GM18873 (cell line): ENCODE results near the gene CNTFR.

Experiments
- ATAC-seq: cut with Tn5 transposase; IDR thresholded peaks from one replicate; pipeline ENCODE4 v1.9.1; 2021; ENCODE audit warnings: mild to moderate bottlenecking, moderate library complexity, moderate number of reproducible peaks; ENCODE audit not compliant: unreplicated experiment, low FRiP score

Gene CNTFR

DNA sequence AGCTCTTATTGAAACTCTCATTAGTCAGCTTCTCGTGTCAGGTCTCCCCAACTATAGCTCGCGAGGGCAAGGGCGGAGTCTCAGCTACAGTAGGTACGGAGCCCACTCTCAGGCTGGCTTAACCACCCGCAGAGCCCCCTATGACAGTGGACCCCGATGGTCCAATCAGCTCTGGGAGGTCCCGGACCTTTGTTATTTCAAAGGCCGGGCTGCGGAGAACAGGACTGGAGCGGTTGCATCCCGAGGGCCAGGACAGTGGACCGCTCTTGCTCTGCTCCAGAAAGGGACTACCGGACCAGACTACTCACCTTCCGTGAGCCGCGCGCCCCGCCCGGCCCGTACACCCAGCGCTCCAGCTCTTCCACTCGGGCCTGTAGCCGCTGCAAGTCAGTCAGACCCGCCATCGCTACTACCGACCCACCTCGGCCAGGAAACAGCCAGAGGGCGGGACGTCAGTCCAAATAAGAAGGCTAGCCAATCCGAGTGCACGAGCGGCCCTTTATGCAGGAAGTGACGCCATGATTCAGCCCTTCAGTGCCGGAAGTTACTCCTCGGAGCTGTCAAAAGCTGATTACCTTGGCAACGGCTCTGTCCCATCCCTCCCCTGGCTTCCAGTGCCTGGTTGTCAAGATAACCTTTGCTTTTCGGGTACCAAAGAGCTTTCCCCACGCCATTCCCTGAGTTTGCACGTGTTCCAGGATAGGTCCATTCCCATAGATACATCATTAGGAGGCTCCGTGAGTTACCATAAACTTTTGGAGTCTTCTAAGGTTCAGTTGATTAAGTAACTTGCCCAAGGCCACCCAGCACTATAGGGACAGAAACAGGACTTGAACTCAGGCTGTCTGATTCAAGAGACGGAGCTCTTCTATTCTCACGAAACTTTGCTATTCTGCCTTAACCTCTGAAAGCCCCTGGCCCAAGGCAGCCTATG, 30.8 kb upstream of the CNTFR start, which contains the start of gene DCTN3:
TSS of gene DCTN3 (minus strand) at position 435 of the 934 bp plus-strand sequence. CDS start at position 404, 31 bp downstream.
- peak; percentile 97 for ATAC-seq

DNA sequence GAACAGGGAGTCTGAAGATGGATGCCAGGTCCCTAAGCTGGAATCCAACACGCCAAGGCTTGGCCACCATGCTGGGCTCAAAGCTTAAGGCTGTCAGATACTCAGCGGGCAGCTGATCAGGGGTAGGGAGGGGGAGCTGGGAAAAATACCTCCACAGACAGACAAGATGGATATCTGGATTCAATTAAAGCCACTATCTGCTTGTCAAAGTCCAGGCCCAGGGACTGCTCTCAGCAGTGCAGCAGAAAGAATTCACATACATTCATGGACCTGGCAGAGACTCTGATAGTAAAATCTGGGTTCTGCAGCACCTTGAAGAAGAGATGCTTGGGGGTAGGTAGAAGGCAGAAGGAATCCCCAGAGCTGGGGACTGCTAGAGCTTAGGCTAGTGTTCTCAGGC, 25.6 kb upstream of the CNTFR start:
- ATAC-seq: no peak

DNA sequence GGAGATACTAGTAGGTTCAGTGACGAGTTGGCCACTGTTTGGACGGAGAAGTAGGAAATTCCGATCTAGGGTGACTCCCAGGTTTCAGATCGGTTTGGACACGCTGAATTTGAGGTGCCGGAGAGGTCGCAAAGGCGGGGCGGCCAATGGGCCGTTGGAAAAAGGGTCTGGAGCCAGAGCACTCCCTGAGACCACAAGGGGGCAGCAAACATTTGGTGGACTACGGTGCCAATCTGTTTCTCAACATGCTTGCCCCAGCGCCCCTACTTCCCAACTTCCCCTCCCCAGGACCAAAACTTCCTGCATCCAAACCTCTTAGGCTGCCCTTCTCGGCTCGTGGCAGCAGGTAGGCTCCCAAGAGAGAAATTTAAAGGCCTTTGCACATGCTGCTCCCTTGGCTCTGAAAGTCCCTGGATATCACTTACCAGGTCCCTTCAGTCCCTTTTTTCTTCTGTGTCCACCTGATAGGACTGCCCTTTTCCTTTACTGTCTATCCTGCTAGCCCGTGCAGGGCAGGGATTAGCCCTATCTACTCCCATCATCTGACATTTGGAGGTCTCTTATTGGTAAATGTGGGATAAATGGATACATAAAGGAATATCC, 23.4 kb upstream of the CNTFR start:
- no peak for ATAC-seq

DNA sequence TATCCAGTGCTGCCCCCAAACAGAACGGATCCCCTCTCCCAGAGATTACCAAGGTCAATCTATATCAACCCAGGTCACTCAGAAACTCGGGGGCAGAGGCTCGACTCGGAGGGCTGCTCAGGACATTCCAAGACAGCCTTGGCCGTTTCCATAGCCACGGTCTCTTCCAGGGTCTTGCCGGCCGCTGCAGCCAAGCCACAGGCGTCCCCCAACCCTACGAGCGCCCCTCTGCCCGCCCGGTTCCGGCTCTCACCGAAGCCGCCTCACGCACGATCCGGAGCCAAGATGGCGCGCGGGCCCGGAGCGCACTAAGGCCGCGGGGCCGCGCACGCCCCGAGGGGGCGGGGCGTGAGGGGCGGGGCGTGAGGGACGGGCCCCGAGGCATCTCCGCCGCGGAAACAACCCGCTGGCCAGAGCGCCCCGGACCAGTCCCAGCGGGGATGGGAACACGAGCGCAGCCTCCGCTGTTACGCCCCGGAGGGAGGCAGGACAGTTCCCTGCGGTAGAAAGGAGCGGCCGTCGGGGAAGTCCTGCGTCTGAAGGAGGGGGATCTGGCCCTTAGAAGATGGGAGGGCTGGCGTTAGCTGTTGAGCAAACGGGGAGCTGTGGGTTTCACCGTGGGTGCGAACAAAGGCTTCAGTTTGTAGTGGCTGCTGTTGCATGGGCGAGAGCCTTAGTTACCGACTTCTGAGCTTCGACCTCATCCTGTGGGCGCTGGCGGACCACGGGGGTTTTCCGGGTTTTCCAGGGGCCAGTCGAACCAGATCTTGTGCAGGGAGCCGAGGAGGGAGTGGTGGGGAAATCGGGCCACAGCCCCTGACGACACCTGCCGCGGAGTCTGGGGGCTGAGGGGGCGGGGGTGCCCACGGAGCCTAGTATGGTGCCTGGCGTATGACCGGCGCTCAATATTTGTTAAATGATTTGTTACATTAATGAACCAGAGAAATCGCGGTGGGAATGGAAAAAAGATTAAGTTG, 22.6 kb upstream of the CNTFR start, which contains the start of gene RPP25L:
TSS of gene RPP25L (minus strand) at position 287 of the 977 bp plus-strand sequence. CDS start 801 bp downstream, outside the sequence.
- peak; percentile 49 for ATAC-seq

DNA sequence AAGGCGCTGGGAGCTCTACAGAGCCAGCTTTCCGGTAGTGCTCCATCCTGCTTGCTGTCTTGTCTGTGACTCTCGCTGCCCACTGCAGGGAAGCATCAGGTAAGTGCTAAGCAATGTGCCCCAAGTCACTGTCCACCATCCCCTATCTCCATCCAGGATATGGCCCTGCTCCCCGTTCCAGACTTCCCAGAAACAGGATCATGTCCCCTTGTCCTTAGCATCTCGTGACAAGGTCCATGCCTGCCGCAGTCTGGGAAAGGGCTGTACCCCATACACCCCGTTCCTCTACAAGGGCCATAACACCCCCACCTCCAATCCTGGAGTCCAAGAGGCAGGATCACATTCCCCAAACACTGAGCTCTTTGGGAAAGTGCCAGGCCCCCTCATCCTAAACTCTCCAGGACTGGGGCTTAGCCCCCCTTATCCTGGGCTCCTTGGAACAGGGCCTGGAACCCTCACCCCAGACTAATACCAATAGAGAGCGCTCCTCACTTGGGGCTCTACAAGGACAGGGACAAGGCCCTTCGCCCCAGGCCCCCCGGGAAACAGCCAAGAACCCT, 21.8 kb upstream of the CNTFR start:
- ATAC-seq: no peak

DNA sequence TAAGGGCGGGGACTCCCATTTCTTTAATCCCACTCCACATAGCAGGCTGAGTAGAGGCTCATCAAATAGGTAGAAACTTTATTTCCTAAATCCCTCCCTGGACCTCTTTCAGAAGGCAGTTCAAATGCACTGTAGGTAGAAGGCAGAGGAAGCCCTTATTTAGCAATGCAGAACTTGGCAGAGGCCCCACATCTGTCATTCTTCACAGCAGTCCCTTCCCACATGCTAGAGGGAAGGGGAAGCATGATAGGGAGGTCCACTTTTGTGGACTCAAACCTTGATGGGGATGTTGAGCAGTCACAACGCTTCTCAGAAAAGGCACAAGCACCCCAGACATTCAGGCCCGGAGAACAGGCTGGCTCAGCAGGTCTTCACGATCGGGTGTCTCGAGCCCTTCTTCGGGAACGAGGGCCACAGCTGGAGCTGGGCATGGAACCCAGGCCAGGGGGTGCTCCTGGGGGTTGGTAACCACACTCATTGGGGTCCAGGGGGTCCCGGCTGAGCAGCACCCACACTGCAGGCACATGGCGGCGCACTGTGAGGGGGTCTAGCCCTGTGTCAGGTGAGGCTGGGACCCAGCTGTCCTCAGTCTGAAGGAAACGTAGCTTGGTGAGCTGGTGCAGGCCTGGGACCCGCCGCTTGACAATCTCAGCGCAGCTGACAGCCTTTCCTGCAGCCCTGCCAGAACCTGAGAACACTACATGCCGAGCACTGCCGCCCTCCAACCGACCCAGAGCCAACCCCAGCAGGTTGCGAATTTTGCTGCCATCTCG, 21.1 kb upstream of the CNTFR start:
- ATAC-seq: no peak

DNA sequence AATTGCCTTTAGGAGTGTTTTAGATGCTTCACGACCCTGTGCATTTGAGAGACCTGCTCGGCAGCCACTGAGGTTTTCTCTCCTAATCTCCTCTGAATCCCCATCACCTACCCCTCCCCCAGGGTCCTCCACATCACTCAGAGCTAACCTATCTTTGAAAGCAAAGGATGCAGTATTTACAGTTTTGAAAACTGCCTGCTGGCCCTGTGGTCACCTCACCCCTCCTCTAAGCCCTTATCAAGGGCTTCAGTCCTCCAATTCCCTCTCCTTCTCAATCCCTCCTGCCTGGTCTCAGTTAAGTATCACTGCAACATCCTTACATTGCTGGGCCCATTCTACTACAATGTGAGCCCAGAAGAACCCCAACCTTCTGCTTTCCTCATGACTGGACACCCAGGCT, 17.8 kb upstream of the CNTFR start:
- ATAC-seq: no peak

DNA sequence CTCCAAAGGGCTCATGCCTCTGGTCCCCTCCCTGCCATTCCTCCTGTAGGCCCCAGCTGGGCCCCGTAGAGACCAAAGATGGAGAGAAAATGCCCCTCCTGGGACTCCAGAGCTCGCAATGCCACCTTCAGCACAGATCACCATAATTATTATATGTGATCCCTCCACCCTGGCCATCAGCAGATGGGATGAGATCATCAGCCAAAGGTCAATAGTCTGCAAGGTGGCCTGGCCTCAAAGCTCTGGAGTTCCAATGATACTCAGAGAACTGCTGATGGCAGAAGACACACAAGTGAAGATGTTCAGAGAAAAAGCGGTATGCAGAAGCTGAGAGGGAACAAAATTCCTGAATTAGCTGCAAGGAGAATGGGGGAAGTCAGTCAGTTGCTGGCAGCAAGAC, 17.4 kb upstream of the CNTFR start:
- ATAC-seq: no peak

DNA sequence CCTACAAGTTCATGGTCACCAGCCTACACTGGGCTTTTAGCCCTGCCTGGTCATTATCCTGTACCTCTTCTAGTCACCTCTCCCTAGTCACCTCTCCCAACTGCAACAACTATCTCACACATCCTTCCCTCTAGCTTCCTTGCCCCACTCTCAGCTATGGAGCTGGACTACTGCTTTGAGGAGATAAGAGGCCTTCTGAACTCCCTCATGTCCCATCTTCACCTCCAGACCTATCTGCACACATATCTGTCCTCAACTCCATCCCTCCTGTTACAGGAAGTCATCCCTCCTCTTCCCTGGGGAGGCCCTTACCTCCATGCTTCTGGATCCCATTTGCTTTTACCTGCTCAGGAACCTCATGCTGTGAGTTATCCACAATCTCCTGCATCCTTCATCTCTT, 16.7 kb upstream of the CNTFR start:
- ATAC-seq: no peak

DNA sequence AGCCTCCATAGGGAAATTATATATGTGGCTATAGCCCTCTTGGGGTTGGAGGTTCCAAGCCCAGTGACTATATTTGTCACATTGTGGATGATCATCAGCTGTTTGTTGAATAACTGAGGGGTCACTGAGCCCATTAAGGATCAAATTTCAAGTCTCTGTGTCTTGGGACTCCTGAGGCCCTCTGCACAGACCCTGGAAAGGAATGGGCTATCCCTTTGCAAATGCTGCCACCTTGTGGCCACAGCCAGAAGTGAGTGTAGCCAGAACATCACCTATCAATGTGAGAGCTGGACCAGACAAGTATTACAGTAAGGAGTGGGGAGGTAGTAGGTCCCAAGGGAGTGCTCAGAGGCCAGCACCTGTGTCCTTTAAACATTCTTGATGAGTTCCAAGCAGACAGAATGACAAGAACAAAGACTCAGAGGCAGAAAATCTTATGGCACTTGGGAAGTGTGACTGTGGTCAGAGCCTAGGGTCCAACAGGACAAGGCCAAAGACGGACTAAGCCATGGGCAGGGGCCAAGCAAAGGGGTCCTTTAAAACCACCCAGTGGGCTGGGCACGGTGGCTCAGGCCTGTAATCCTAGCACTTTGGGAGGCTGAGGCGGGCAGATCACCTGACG, 14.2 kb upstream of the CNTFR start:
- ATAC-seq: peak; percentile 59

DNA sequence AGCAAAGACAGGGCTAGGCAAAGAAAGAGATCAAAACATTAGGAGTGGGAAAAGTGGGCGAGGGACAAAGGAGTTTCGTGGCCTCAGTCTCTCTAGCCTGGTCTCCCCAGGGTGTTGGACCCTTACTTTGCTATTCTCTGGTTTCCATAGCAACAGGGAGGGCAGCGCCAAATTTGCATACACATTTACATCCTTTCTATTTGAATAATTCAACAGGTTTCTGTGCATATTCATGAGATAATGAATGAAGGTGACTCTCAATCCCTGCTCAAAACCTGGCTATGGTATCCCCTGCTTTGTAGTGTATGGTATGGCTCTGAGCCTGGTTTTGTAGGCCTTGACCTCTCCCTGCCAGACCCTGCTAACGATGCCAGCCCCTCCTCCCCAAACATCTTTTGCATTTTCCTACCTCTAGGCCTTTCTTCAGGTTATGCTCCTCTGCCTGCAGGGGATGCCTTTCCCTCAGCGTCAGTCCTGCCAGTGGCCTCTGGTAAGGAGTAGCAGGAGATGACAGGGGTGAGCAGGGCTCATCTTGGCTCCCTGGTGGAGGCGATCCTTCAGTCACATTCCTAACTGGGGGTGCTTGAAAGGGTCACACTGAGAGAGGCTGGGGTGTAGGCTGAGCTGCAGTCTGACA, 12.5 kb upstream of the CNTFR start:
- no peak for ATAC-seq

DNA sequence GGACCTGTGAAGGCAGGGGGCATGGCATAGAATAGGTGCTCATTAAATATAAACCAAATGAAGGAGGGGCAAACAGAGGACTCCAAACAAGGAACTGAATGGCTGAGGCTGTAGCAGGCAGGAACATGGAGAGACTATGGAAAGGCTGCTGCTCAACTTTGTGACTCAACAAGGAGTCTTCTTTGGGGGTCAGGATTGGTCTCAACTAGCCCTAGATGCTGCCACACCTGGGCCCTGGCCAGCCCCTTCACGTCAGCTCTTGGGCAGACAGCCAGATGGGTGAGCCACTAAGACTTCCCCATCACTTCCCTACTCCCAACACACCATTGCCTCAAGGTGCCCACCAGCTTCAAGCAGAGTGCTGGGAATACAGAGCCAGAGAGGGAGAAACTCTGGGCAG, 11.4 kb upstream of the CNTFR start:
- ATAC-seq: no peak

DNA sequence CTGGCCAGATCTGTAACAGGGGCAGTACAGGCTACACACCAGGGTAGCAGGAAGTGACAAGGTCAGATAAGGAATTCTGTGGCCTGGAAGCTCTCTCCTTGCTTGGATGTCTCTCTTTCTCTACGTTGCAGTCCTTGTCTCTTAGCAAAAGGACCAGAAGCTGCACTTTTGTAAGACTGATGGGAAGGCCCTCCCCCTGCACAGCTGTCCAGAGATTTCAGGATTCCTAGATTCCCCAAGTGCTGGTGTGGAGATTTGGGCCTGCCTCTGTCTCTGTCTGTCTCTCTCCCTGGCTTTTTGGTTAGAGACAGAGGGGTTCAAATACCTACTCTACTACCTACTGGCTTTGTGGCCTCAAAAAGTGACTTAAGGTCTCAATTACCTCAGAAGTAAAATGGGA, 10.0 kb upstream of the CNTFR start:
- ATAC-seq: no peak

DNA sequence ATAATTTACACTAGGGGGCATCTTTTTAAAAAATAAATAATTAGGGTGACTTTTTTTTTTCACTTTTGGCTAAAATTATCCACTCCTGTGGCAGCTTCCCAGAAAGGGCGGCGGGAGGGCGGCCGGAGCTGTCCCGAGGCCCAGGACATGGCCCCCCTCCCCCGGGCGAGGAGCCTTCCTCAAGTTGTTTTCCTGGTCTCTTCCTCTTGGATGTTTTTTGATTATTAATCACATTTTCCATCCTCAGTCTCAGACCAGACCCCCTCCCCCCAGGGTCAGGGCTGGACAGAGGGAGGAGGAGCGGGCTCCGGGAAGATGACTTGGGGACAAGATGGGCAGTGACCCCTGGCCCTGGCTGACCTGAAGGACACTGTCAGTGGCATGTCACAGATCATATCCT, 4.7 kb upstream of the CNTFR start:
- no peak for ATAC-seq

DNA sequence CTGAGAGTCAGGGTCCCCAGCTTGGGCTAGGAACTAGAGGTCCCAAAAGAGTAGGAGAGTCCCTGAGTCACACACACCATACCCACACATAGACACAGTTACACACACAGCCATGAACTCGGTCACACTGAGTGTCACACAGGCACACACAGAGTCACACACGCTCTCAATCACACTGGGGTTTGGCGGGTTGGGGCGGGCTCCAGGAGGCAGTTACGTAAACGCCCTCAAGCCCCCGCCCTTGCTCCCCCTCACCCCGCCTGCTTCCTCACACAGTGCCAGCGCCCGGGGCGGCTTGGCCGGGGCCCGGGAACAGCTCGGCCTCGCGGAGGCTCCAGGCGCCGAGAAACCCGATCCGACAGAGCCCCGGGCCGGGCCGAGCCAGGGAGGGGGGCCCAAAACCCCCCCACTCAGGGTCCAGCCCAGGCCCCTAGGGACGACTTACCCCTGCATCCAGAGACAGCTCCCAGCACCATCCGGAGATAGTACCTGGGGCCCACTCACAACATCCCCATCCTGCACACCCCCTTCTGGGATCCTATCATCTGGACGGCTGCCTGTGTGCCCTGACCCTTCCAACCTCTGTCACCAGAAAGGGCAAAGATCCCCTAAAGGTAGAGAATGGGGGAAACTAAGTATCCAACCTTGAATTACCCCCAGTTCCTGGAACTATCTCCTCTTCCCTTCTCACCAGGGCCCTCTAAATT, 3.5 kb upstream of the CNTFR start:
- ATAC-seq: no peak

DNA sequence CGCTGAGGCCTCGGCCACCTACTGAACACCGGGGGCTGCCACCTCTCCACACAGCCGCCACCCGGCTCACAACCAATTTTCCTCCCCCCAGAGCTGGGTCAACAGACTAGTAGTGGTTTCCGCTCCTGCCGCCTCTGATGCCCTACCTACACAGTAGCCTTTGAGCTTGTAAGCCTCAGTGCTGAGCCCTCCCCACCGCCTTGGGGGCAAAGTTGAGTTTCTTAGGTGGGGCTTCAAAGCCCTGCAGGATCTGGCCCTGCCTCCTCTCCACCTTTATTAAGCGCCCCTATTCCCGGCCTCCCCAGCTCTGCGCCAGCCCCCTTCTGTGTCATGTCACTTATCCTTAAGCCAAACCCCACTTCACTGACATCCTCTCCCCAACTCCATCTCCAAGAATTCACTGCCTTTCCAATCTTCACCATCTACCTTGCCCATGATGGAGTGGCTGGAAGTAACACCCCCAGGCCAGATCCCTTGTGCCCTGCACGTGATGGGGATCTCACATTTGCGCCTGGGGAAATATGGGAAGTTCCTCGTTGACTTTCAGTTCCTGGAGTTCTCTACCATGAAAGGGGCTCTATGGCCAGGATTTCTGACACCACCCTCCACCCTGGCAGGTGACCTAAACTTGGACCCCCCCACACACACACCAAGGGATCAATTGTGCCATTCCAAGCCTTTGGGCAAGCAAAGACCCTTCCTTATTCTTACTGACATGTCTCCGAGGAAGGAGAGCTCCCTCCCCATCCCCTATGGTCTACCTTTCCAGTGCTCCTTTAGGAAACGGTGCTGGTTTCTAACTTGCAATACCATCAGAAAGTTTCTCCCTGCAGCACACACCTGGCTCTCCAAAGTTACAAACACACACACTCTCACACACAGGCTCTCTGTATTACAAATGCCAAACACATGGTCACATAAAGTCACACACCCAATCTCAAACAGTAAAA, 2.7 kb upstream of the CNTFR start:
- no peak for ATAC-seq
